Stimulated activated naive CD8-positive, alpha-beta T cell treated with anti-CD3 and anti-CD28 coated beads, Interleukin-15, Interleukin-2, amounts not matched to agents 100 ng/mL and 50 ng/mL, for 24 hours (primary cell): Measurements from ENCODE around the gene JAKMIP2.
"Not testable (repeated sequence)": the region's sequence is repeated elsewhere in the genome, so short reads cannot be mapped to it uniquely, and the experiment has no call there.

Experiments used
- H3K27ac Mint-ChIP-seq: one replicate; pipeline ENCODE4 v1.8.0; 2021; ENCODE audit warnings: mild to moderate bottlenecking, mixed read lengths
- H3K27me3 Mint-ChIP-seq: one replicate; pipeline ENCODE4 v1.8.0; 2021; ENCODE audit warnings: mixed read lengths
- H3K36me3 Mint-ChIP-seq: one replicate; pipeline ENCODE4 v1.8.0; 2021; ENCODE audit warnings: low read depth, mixed read lengths
- H3K4me1 Mint-ChIP-seq: one replicate; pipeline ENCODE4 v1.8.0; 2021; ENCODE audit warnings: low read depth, mixed read lengths
- H3K4me3 Mint-ChIP-seq: one replicate; pipeline ENCODE4 v1.8.0; 2021; ENCODE audit warnings: mild to moderate bottlenecking, mixed read lengths
- H3K9me3 Mint-ChIP-seq: one replicate; pipeline ENCODE4 v1.8.0; 2021; ENCODE audit warnings: mixed read lengths

Gene JAKMIP2

GRCh38 chr5:147642666-147643065, 139.9 kb downstream of the JAKMIP2 start:
- no peaks in the 10 kb centered on the region for H3K4me1 Mint-ChIP-seq
- H3K27me3 Mint-ChIP-seq = no peaks in the 10 kb centered on the region
- no peaks in the 10 kb centered on the region for H3K9me3 Mint-ChIP-seq
- H3K27ac Mint-ChIP-seq = no peak overlapping the region
- peaks cover 7% of the 10 kb centered on the region for H3K36me3 Mint-ChIP-seq
- no peak overlapping the region for H3K4me3 Mint-ChIP-seq

- H3K36me3 Mint-ChIP-seq = peaks cover 7% of the 10 kb centered on the region
- H3K9me3 Mint-ChIP-seq = no peaks in the 10 kb centered on the region
- no peak overlapping the region for H3K4me3 Mint-ChIP-seq
- H3K27ac Mint-ChIP-seq = no peak overlapping the region
- H3K27me3 Mint-ChIP-seq = no peaks in the 10 kb centered on the region
- no peaks in the 10 kb centered on the region for H3K4me1 Mint-ChIP-seq
Measured at GRCh38 chr5:147639321-147639720, 143.2 kb downstream of the JAKMIP2 start.

- Mint-ChIP-seq H3K9me3 (no peaks in the 10 kb centered on the region), H3K27me3 (no peaks in the 10 kb centered on the region), H3K27ac (no peak overlapping the region), H3K4me3 (no peak overlapping the region), H3K4me1 (no peaks in the 10 kb centered on the region), H3K36me3 (no peaks in the 10 kb centered on the region)
Measured at GRCh38 chr5:147636729-147636984, 145.9 kb downstream of the JAKMIP2 start.

- H3K36me3 Mint-ChIP-seq = no peaks in the 10 kb centered on the region
- H3K4me1 Mint-ChIP-seq = no peaks in the 10 kb centered on the region
- no peaks in the 10 kb centered on the region for H3K9me3 Mint-ChIP-seq
- H3K27me3 Mint-ChIP-seq = no peaks in the 10 kb centered on the region
- no peak overlapping the region for H3K27ac Mint-ChIP-seq
- no peak overlapping the region for H3K4me3 Mint-ChIP-seq
Measured at GRCh38 chr5:147635882-147636728, 146.4 kb downstream of the JAKMIP2 start.

GRCh38 chr5:147635439-147635838, 147.1 kb downstream of the JAKMIP2 start:
- not testable (repeated sequence) for H3K9me3 Mint-ChIP-seq, H3K4me3 Mint-ChIP-seq, H3K4me1 Mint-ChIP-seq, H3K27ac Mint-ChIP-seq, H3K36me3 Mint-ChIP-seq, H3K27me3 Mint-ChIP-seq

- no peaks in the 10 kb centered on the region for H3K4me1 Mint-ChIP-seq
- no peaks in the 10 kb centered on the region for H3K36me3 Mint-ChIP-seq
- no peaks in the 10 kb centered on the region for H3K9me3 Mint-ChIP-seq
- H3K27ac Mint-ChIP-seq = no peak overlapping the region
- H3K27me3 Mint-ChIP-seq = no peaks in the 10 kb centered on the region
- no peak overlapping the region for H3K4me3 Mint-ChIP-seq
Measured at GRCh38 chr5:147633173-147633572, 149.4 kb downstream of the JAKMIP2 start.

GRCh38 chr5:147631428-147632003, 151.0 kb downstream of the JAKMIP2 start:
- no peak overlapping the region for H3K27ac Mint-ChIP-seq
- no peaks in the 10 kb centered on the region for H3K4me1 Mint-ChIP-seq

GRCh38 chr5:147629196-147629595, 153.3 kb downstream of the JAKMIP2 start:
- Mint-ChIP-seq H3K4me3 (no peak overlapping the region), H3K9me3 (no peaks in the 10 kb centered on the region), H3K36me3 (no peaks in the 10 kb centered on the region), H3K27me3 (no peaks in the 10 kb centered on the region), H3K4me1 (no peaks in the 10 kb centered on the region), H3K27ac (no peak overlapping the region)

More at GRCh38 chr5:147631428-147632003, 151.0 kb downstream of the JAKMIP2 start:
- no peak overlapping the region for H3K4me3 Mint-ChIP-seq
- H3K36me3 Mint-ChIP-seq = no peaks in the 10 kb centered on the region
- H3K9me3 Mint-ChIP-seq = no peaks in the 10 kb centered on the region
- H3K27me3 Mint-ChIP-seq = no peaks in the 10 kb centered on the region

- Mint-ChIP-seq H3K27ac (no peak overlapping the region), H3K36me3 (no peaks in the 10 kb centered on the region), H3K9me3 (no peaks in the 10 kb centered on the region), H3K27me3 (no peaks in the 10 kb centered on the region), H3K4me1 (no peaks in the 10 kb centered on the region), H3K4me3 (no peak overlapping the region)
Measured at GRCh38 chr5:147628058-147628895, 154.3 kb downstream of the JAKMIP2 start.

GRCh38 chr5:147626464-147626863, 156.1 kb downstream of the JAKMIP2 start:
- no peak overlapping the region for H3K27ac Mint-ChIP-seq
- no peaks in the 10 kb centered on the region for H3K9me3 Mint-ChIP-seq
- no peaks in the 10 kb centered on the region for H3K36me3 Mint-ChIP-seq

GRCh38 chr5:147621016-147621415, 161.5 kb downstream of the JAKMIP2 start:
- H3K27ac Mint-ChIP-seq = no peak overlapping the region
- no peaks in the 10 kb centered on the region for H3K4me1 Mint-ChIP-seq
- no peak overlapping the region for H3K4me3 Mint-ChIP-seq
- peaks cover 22% of the 10 kb centered on the region for H3K36me3 Mint-ChIP-seq
- no peaks in the 10 kb centered on the region for H3K9me3 Mint-ChIP-seq
- no peaks in the 10 kb centered on the region for H3K27me3 Mint-ChIP-seq

More at GRCh38 chr5:147626464-147626863, 156.1 kb downstream of the JAKMIP2 start:
- H3K4me3 Mint-ChIP-seq = no peak overlapping the region
- no peaks in the 10 kb centered on the region for H3K4me1 Mint-ChIP-seq
- no peaks in the 10 kb centered on the region for H3K27me3 Mint-ChIP-seq

GRCh38 chr5:147619281-147619878, 163.1 kb downstream of the JAKMIP2 start:
- H3K27ac Mint-ChIP-seq = no peak overlapping the region
- H3K27me3 Mint-ChIP-seq = no peaks in the 10 kb centered on the region
- no peak overlapping the region for H3K4me3 Mint-ChIP-seq
- H3K36me3 Mint-ChIP-seq = peaks cover 26% of the 10 kb centered on the region
- no peaks in the 10 kb centered on the region for H3K9me3 Mint-ChIP-seq
- H3K4me1 Mint-ChIP-seq = no peaks in the 10 kb centered on the region

- H3K9me3 Mint-ChIP-seq = no peaks in the 10 kb centered on the region
- no peaks in the 10 kb centered on the region for H3K4me1 Mint-ChIP-seq
- H3K27ac Mint-ChIP-seq = no peak overlapping the region
- no peak overlapping the region for H3K4me3 Mint-ChIP-seq
- H3K36me3 Mint-ChIP-seq = peaks cover 27% of the 10 kb centered on the region
- no peaks in the 10 kb centered on the region for H3K27me3 Mint-ChIP-seq
Measured at GRCh38 chr5:147617711-147618350, 164.7 kb downstream of the JAKMIP2 start.

- Mint-ChIP-seq H3K27me3 (no peaks in the 10 kb centered on the region), H3K36me3 (peaks cover 32% of the 10 kb centered on the region), H3K9me3 (no peaks in the 10 kb centered on the region), H3K4me3 (no peak overlapping the region), H3K4me1 (no peaks in the 10 kb centered on the region), H3K27ac (no peak overlapping the region)
Measured at GRCh38 chr5:147617191-147617606, 165.3 kb downstream of the JAKMIP2 start.
